GM18526 (cell line): ENCODE results near the gene NRCAM.

Source experiments
- POLR2A ChIP-seq: IDR thresholded peaks from 3 replicates; pipeline ENCODE4 v1.6.1; 2011; ENCODE audit not compliant: insufficient read length; ENCODE audit errors: extremely low read depth

NRCAM gene

DNA sequence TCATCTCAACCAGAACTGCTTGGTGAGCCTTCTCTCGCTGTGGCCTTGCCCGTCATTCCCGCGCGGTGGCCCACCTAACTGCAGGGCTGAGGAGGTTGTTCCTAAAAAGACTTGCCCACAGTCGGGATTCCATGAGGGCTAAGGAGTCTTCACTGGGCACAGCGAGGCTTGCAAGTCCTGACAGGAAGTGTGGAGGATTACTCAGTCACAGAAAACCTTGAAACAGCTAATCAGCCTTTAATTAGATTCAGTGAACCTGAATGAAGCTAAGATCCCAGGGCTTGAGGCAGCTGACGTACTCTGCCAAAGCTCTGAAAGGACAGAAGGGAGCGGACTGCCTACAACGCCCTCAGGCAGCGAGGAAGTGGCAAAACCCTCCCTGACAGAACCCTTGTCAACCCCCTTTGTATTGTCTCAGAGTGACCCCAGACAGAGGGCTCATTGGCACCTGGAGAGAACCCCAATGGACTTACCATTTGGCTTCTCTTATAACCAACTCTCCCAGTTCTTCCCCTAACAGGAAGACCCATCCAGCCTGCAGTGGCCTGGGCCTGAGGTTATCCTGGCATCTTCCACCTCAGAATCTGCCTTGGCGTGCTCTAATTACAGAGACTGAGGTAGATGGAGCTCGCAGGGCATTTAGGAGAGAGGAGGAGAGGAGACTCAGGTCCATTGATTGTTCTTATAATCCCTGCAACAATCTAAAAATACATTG is 323.5 kb downstream of the NRCAM start:
- no peak for TF ChIP-seq POLR2A

DNA sequence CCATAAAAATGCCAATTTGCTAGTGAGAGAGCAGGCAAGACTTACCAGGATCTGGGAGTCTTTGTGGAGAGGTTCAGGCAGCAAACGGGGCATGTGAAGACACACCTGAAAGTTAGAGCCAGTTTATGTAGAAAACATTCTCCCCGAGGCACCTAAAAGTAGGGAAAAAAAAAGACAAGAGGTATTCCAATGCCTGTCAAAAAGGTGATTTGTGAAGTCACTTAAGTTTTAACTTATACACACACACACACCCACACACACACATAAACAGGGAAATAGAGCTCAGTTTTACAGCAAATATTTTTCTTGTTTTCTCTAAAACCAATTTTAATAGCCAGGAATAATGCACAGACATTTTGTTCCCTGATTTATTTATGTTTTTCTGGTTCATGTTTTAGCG is 326.0 kb downstream of the NRCAM start, which contains the start of gene LAMB4:
LAMB4 (minus strand) TSS at position 101 of the 400 bp plus-strand sequence. CDS start 7,197 bp downstream, outside the sequence.
- no peak for TF ChIP-seq POLR2A

DNA sequence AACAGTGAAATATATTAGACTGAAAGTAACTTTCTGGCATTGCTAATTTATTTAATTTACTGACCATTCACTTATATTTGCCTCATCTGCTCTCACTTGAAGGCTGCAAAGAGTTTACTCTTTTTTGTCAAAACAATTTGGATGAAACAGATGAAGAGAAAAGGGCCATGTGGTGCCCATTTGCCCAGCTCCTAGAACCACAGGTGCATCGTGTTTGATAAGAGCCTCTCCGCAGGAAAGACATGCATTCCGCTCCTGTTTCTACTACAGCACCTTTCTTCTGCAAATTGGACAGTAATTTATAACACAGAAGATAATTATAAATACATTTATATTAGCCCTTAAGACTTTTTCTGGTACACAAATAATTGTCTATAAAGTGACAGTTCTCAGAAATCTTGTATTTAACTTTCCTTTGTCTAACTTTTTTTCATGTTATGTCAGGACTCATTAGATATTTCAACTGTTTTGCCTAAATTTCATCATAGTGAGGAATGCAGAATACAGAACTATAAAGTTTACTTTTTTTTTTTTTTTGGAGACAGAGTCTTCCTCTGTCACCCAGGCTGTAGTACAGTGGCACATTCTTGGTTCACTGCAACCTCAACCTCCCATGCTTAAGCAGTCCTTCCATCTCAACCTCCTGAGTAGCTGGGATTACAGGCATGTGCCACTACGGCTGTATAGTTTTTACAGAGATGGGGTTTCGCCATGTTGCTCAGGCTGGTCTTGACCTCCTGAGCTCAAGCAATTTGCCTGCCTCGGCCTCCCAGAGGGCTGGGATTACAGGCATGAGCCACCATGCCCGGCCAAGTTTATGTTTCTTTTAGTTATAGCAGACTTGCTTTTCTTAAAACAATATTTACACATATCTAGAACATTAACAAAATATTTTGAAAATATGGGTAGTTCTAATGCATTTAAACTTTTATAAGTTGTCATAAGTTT is 326.9 kb downstream of the NRCAM start:
- no peak for TF ChIP-seq POLR2A

DNA sequence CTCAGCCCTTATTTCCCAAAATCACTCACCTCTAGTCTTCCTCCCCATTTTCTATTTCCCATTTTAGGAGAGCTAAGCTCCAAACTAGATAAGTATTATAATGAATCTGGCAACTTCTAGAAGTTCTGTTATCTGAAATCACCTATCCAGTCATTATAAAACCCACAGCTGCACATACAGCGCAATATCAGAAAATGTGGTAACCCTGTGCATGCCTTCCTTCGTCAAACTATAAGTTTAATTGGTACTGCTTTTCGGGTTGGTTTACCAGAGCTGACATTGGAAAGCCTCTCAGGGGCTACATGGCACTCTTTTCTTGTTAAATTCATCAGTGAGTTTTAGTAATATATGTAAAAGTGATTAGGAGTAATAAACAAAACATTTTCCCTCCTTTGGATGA is 327.7 kb downstream of the NRCAM start:
- no peak for TF ChIP-seq POLR2A

DNA sequence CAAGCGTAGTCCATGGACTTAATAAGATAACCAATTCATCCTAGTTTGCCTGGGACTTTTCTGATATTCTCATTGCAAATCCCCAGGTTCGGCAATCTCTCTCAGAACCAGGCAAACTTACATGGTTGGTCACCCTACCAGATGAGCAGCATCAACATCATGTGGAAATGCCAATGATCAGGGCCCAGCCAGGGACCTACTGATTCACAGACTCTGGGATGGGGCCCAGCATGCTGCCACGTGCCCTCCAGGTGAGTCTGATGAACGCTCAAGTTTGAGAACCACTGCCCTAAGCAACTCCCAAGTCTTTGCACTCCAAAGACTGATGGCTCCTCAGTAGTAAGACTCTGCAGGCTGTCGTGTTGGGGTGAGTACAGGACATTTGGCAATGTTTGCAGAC is 328.8 kb downstream of the NRCAM start:
- TF ChIP-seq POLR2A = no peak

DNA sequence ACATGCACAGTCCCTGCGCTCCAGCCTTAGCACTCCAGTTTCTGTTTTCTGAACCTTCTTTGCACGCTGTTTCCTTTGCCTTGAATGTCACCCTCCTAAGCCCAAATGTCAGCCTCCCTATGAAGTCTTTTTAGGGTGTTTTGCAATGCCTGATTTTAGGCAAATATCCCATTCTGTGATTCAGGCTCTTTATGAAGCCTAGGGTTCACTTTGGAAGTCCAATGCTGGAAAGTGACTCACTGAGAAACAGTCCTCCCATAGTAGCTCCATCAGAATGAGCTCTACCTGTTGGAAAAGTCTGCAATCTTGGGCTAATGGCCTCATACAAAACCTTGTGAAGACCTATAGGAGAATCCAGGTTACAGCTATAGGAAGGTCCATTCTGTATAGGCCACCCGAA is 331.4 kb downstream of the NRCAM start:
- TF ChIP-seq POLR2A = no peak

DNA sequence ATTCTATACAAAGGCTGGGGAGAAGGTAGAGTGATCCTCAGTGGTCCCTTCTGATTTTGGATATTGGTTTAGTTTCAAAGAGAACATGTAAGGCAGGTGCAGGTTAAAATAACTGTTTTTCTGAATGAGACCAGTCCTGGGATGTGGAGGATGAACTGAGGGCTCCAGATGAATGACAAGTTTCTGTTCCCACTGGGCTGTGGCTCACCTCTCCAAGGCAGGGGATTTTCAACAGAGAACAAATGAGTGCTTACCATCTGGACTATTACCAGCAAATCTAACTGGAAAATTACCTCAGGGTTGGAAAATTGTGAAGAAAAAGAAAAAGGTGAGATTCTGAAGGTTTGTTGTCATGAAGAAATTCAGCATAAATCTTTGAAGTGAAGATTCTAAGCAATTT is 334.1 kb downstream of the NRCAM start:
- TF ChIP-seq POLR2A = no peak

DNA sequence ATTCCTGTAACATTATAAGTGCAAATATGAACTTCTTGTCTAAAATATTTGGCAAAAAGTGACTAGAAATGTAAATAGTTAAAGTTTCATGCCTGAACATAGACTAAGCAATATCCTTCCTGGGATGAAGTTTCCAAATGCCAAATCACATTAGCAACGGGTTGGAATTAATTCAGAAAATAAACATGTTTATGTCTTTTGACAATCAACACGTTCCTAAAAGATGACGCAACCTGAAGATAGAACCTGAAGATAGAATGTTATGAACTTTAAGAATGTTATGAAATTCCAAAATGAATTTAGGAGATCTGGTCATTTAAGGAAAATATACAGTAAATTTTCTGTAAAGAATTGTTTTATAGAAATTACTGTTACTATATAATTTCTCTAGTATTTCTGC is 335.3 kb downstream of the NRCAM start:
- TF ChIP-seq POLR2A = no peak

DNA sequence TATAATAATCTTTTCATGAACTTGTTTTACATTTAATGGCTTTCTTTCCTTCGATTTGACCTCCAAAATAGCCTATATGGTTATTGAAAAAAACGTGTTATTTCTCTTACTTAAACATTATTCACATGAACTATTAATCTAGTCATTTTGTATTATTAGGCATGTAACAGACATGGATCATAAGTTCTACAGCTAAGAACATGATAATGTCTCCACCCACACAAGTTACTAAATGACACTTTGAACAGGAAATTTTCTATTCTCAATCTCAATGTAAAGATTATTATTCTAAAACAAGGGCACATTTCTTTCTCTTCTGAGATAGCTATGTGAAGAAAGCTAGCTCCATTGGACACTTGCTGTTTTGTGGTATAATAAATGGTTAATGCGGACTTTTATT is 336.0 kb downstream of the NRCAM start:
- TF ChIP-seq POLR2A = no peak

DNA sequence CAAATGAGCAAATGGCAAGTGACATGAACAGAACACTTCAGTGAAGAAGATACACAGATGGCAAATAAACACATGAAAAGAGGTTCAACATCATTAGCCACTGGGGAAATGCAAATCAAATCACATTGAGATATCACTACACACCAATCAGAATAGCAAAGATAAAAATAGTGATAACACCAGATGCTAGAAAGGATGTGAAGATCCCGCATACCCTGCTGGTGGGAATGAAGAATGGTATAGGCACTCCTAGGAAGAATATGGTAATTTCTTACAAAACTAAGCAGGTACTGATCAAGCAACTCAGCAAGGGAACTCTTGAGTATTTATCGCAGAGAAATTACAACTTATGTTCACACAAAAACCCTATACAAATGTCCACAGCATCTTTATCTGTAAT is 337.3 kb downstream of the NRCAM start:
- no peak for TF ChIP-seq POLR2A

DNA sequence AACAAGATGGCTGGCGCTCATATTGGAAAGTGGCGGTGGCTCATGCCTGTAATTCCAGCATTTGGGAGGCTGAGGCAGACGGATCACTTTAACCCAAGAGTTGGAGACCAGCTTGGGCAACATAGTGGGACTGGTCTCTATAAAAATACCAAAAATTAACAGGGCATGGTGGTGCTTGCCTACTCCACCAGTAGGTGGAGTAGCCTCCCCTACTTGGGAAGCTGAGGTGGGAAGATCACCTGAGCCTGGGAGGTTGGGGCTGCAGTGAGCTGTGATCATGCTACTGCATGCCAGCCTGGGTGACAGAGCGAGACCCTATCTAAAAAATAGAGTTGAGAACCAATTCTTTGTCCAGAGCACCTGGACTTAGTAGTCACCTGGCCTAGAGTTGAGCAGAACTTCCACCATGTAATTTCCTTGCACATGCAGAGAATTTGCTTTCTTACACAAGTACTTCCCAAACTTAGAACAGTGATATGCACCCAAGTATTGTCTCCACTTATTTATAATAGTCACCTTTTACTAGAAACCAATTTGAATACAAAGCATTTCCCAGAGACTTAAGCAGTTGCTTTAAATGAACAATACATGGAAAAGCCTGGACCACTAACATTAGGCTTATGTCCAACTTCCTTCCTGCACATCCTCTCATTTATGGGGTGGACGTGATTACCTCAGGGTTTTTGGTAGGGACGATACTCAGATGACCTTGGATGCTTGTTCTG is 342.0 kb downstream of the NRCAM start:
- no peak for TF ChIP-seq POLR2A

DNA sequence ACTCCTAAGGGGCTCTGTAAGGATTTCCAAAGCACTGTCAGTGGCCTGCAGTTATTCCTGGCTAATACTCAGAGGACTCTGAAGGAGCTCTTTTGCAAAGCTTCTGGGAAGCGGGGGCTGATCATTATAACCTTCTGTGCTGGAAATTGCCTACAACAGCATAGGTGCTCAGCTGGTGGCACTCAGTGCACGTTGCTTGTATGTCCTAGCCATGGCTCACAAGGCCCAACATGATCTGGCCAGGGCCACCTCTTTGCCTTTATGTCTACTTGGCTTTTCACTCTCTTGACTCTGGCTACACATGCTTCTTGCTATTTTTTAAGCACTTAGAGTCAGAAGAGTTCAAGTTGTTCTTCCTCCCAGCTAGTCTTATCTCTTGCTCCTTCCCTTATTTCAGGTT is 343.6 kb downstream of the NRCAM start:
- no peak for TF ChIP-seq POLR2A

DNA sequence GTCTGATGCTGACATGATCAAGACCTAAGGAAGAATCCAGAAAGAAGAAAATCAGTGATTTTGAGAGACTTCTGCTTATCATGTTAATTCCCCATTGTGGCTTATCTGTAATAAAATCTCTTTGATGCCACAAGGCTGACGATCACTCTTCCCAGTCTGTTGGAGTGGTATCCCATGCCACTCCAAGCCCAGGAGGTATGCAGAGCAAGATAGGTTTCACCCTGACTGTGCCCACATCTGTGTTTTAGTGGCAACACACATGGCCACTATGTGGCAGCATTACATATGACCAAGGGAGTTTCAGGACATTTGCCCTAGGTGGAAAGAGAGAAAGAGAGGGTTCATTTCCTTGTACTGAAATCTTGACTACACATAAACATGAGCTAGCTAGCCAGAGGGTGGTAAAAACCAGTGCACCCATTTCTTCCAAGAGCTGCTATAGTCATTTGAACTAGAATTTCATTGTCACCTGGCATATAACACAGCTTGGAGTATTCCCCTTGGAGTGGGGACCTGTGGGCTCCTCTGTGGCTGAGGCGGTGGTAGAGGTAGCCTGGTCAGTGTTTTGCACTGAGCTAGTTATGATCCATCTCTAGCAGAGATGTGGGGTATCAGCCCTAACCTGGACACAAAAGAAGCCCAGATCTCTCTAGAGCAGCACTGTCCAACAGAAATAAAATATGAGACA is 346.9 kb downstream of the NRCAM start:
- TF ChIP-seq POLR2A = no peak

DNA sequence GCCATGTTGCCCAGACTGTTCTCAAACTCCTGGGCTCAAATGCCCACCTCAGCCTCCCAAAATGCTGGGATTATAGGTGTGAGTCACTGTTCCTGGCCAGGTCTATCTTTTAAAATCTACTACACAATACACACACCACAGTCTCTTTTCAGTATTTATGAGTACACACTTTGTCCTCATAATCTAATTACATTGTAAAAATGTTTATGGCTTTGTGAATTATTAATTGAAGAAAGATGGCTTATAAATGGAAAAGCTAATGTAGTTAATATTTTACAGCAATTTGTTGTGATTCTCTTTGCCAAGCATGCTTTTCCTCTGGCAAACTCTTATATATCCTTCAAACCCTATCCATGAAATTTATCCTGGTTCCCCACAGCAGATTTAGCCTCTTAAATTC is 348.1 kb downstream of the NRCAM start:
- no peak for TF ChIP-seq POLR2A

DNA sequence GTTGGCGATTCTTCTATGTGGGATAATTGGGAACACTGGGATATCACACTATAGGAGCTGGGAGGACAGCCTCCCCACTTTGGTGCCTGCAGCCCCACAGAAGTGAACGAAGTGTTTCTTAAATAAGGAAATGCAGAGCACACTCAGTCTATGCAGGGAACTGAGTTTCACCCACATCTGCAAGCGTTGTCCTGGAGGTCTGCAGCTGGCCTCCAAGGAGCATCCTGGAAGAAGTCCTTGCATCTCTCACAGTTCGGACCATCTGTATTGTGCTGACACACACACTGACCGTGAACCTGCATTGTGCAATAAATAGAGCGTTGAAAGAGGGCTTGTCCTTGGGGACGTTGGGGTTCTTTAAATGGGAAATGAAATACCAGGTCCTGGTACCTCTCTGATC is 351.9 kb downstream of the NRCAM start:
- no peak for TF ChIP-seq POLR2A
